IMR-90 (cell line): ENCODE data around the gene UPF1. TPM values are rescaled to one million over a fixed set of nuclear protein-coding genes. Genes with fewer than 3 reads are reported as not detected.

Experiments used
- ATAC-seq: fragments of 200-7000 bp; cut with Tn5 transposase; 2 replicates; pipeline ENCODE4 v1.9.1; 2020; ENCODE audit warnings: low read depth, mild to moderate bottlenecking, moderate library complexity
- Bru-seq: library from RNA; stranded (reverse); fragments of 400-500 nt; gene quantifications from one replicate; lab custom pipeline; 2021; lab: Mats Ljungman, UMichigan
- BruChase-seq, 2 experiments: library from RNA; stranded (reverse); fragments of 400-500 nt; gene quantifications; one replicate each; lab custom pipeline; 2021; lab: Mats Ljungman, UMichigan
- BruUV-seq: library from RNA; stranded (reverse); fragments of 400-500 nt; replicated peaks from 2 replicates; lab custom pipeline; 2021; lab: Mats Ljungman, UMichigan
- CTCF ChIA-PET: fragments of 300-600 bp; formaldehyde crosslinking; extraction: SDS; loops from one replicate; lab custom pipeline; 2021; ENCODE audit warnings: antibody characterized with exemption; lab: Yijun Ruan, JAX
- POLR2A ChIA-PET: fragments of 300-600 bp; sonication (Branson Sonifier 250); formaldehyde crosslinking; loops from one replicate; lab custom pipeline; 2022; ENCODE audit warnings: antibody characterized with exemption; ENCODE audit not compliant: unreplicated experiment; lab: Charles Lee
- DNase-seq: peaks from one replicate; pipeline ENCODE4 v3.0.0; 2013
- H2AFZ ChIP-seq: replicated peaks from 2 replicates; pipeline ENCODE3; 2013; ENCODE audit warnings: low read length, mild to moderate bottlenecking; ENCODE audit not compliant: poor library complexity
- H2AK5ac ChIP-seq: 2 replicates; pipeline ENCODE4 v1.6.1; 2013; ENCODE audit warnings: low read depth, low read length, inconsistent platforms
- H2AK9ac ChIP-seq: replicated peaks from 2 replicates; pipeline ENCODE3; 2013; ENCODE audit warnings: mild to moderate bottlenecking, low read depth, low read length, moderate library complexity; ENCODE audit not compliant: poor library complexity
- H2BK120ac ChIP-seq: 2 replicates; pipeline ENCODE4 v1.6.1; 2013; ENCODE audit warnings: low read depth, low read length, inconsistent platforms
- H2BK15ac ChIP-seq: 3 replicates; pipeline ENCODE4 v1.6.1; 2013; ENCODE audit warnings: low read depth, low read length, inconsistent platforms
- H2BK20ac ChIP-seq: 2 replicates; pipeline ENCODE4 v1.6.1; 2013; ENCODE audit warnings: low read depth, mild to moderate bottlenecking, inconsistent platforms, low read length, moderate library complexity
- H2BK5ac ChIP-seq: 2 replicates; pipeline ENCODE4 v1.6.1; 2013; ENCODE audit warnings: mild to moderate bottlenecking, low read depth, low read length, inconsistent platforms; ENCODE audit not compliant: poor library complexity, severe bottlenecking
- H3K14ac ChIP-seq: replicated peaks from 2 replicates; pipeline ENCODE4 v1.6.1; 2013; ENCODE audit warnings: low read depth, low read length, inconsistent platforms
- H3K18ac ChIP-seq: 2 replicates; pipeline ENCODE4 v1.6.1; 2013; ENCODE audit warnings: low read depth, low read length, control low read depth
- H3K23ac ChIP-seq: 2 replicates; pipeline ENCODE4 v1.6.1; 2013; ENCODE audit warnings: low read depth, low read length, inconsistent platforms
- H3K27ac ChIP-seq: 2 replicates; pipeline ENCODE4 v1.5.1; 2013; ENCODE audit warnings: mild to moderate bottlenecking, control low read depth, low read length; ENCODE audit not compliant: insufficient read depth
- H3K27me3 ChIP-seq: 2 replicates; pipeline ENCODE4 v1.6.1; 2013; ENCODE audit warnings: low read length; ENCODE audit not compliant: control insufficient read depth, insufficient read depth
- H3K36me3 ChIP-seq: 2 replicates; pipeline ENCODE4 v1.6.1; 2013; ENCODE audit warnings: low read length, mixed read lengths; ENCODE audit not compliant: control insufficient read depth, insufficient read depth
- H3K4ac ChIP-seq: 2 replicates; pipeline ENCODE4 v1.6.1; 2013; ENCODE audit warnings: low read depth, low read length, inconsistent platforms
- H3K4me1 ChIP-seq: 2 replicates; pipeline ENCODE4 v1.6.1; 2013; ENCODE audit warnings: low read length, mixed read lengths; ENCODE audit not compliant: control insufficient read depth, insufficient read depth
- H3K4me2 ChIP-seq: 2 replicates; pipeline ENCODE4 v1.6.1; 2013; ENCODE audit warnings: low read depth, mild to moderate bottlenecking, control low read depth, low read length, moderate library complexity
- H3K4me3 ChIP-seq: 2 replicates; pipeline ENCODE4 v1.5.1; 2013; ENCODE audit warnings: low read depth, mild to moderate bottlenecking, control low read depth, low read length, moderate library complexity; ENCODE audit not compliant: insufficient read depth
- H3K56ac ChIP-seq: 2 replicates; pipeline ENCODE4 v1.6.1; 2013; ENCODE audit warnings: low read length, inconsistent platforms; ENCODE audit not compliant: insufficient read depth; ENCODE audit errors: extremely low read depth
- H3K79me1 ChIP-seq, 2 experiments: 2 replicates each; pipeline ENCODE4 v1.6.1; 2013; ENCODE audit warnings: low read length in 2 of 2, inconsistent platforms in 1 of 2, low read depth in 1 of 2
- H3K9ac ChIP-seq: 2 replicates; pipeline ENCODE4 v1.6.1; 2013; ENCODE audit warnings: low read depth, low read length, control low read depth
- H3K9me1 ChIP-seq: 2 replicates; pipeline ENCODE4 v1.6.1; 2013; ENCODE audit warnings: low read length, inconsistent platforms; ENCODE audit not compliant: insufficient read depth
- H3K9me3 ChIP-seq: 2 replicates; pipeline ENCODE4 v1.6.1; 2013; ENCODE audit warnings: low read length; ENCODE audit not compliant: control insufficient read depth, insufficient read depth
- H4K20me1 ChIP-seq: 2 replicates; pipeline ENCODE4 v1.6.1; 2013; ENCODE audit warnings: low read length, inconsistent platforms; ENCODE audit not compliant: insufficient read depth
- H4K5ac ChIP-seq: 2 replicates; pipeline ENCODE4 v1.6.1; 2013; ENCODE audit warnings: mild to moderate bottlenecking, low read depth, low read length, control low read depth
- H4K8ac ChIP-seq, 2 experiments: 2 replicates each; pipeline ENCODE4 v1.6.1; 2013; ENCODE audit warnings: low read depth in 2 of 2, low read length in 2 of 2, control low read depth in 1 of 2, inconsistent platforms in 1 of 2
- H4K91ac ChIP-seq: 2 replicates; pipeline ENCODE4 v1.6.1; 2013; ENCODE audit warnings: low read depth, low read length, inconsistent platforms; ENCODE audit not compliant: insufficient read depth
- POLR2A ChIP-seq: IDR thresholded peaks from 2 replicates; pipeline ENCODE4 v1.6.1; 2012; ENCODE audit warnings: mild to moderate bottlenecking, low read depth, low read length
- WGBS, 2 experiments: methylation state at CpG; one replicate each; pipeline versions ENCODE4 v1.1.5 to v1.1.7; 2013; ENCODE audit warnings: missing lambda C conversion rate in 2 of 2; ENCODE audit not compliant: insufficient read length in 1 of 2; ENCODE audit errors: extremely low coverage in 2 of 2; 5-methylcytosine and 5-hydroxymethylcytosine counted together
- dilution Hi-C: fragments of 300-500 bp; cut with HindIII; formaldehyde crosslinking; loops from one replicate; pipeline ENCODE4 v1.14.3; 2018; ENCODE audit warnings: low sequenced_read_pairs; ENCODE audit not compliant: unreplicated experiment
- in situ Hi-C: fragments of 300-500 bp; cut with MboI; formaldehyde crosslinking; loops from 3 replicates; pipeline ENCODE4 v1.14.3; 2019; ENCODE audit warnings: low sequenced_read_pairs, inconsistent platforms, mixed read lengths
- intact Hi-C: fragments of 100-400 bp; cut with micrococcal nuclease; formaldehyde crosslinking; loops from 2 replicates; pipeline ENCODE4 v1.10.0; 2022
- long read RNA-seq: library from polyadenylated mRNA; unstranded; transcript quantifications from one replicate; pipeline ENCODE4 v2.0.0, GENCODE V29; 2021; ENCODE audit not compliant: unreplicated experiment
- polyA plus RNA-seq, 3 experiments: library from polyadenylated mRNA; depleted of rRNA; stranded (reverse); fragments of >200 nt; gene quantifications; 2 replicates each; pipeline ENCODE4 v1.2.3, GENCODE V29; 2012; ENCODE audit warnings: low replicate concordance in 1 of 3
- total RNA-seq: library from RNA; depleted of rRNA; stranded (reverse); fragments of >200 nt; gene quantifications from 2 replicates; pipeline ENCODE4 v1.2.3, GENCODE V29; 2012; rRNA removed
- TF ChIP-seq, protein P1 (sequence below): fragments of 150-350 bp; IDR thresholded peaks from 2 replicates; pipeline ENCODE4 v1.6.1; 2016; ENCODE audit warnings: low read depth, mild to moderate bottlenecking, low read length, moderate library complexity, borderline replicate concordance
- TF ChIP-seq, protein P2 (sequence below): conservative IDR thresholded peaks from 2 replicates; pipeline ENCODE4 v1.5.1; 2012; ENCODE audit warnings: mild to moderate bottlenecking, low read depth, low read length, improper control_type of control experiment

Gene UPF1
- total RNA-seq (31.2 and 31.4 TPM in 2 replicates), polyA plus RNA-seq (2012; rRNA removed) (39.2 and 50.3 TPM in 2 replicates), Bru-seq, nascent RNA (percentile 79 among the genes with signal in this experiment), BruChase-seq, experiment 1, labeled RNA remaining after a 6-hour chase (percentile 87 among the genes with signal in this experiment), BruChase-seq, experiment 2, labeled RNA remaining after a 2-hour chase (percentile 85 among the genes with signal in this experiment)
- 19.9 and 28.2 TPM in 2 replicates for polyA plus RNA-seq (2012; cell fraction: cytosol; rRNA removed)
- polyA plus RNA-seq (2012; cell fraction: nucleus; rRNA removed; ENCODE audit: low replicate concordance), result 76.6 and 116 TPM in 2 replicates
- long read RNA-seq, full-length matches to known transcripts, result 39 of 87 reads
- long read RNA-seq, partial matches to known transcripts, result 36 of 87 reads
- long read RNA-seq, other reads (novel, unspliced or antisense), result 12 of 87 reads

DNA sequence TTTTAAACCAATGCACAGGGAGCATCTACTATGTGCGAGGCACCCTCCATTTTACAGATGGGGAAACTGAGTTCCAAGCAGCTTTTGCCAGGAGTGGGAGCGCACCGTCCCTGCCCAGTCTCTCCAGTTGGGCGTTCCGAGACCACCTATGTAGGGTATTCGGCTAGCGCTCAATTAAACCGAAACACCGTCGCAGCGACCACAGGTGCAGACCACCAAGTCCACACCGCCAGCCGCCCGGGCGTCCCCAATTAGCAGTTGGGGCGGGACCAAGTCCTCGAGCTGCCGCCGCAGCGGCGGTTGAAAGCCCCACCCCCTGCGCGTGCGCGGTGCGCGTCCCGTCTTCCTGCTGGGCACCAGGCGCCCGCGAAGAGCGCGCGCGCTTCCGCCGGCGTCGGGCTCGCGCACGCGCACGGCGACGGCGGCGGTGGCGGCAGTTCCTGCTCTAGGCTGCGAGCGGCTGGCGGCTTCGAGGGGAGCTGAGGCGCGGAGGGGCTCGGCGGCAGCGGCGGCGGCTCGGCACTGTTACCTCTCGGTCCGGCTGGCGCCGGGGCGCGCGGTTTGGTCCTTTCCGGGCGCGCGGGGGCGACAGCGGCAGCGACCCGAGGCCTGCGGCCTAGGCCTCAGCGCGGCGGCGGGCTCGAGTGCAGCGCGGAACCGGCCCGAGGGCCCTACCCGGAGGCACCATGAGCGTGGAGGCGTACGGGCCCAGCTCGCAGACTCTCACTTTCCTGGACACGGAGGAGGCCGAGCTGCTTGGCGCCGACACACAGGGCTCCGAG lies at the start of gene UPF1:
Gene UPF1 (plus strand): TSS at position 436 of the 782 bp plus-strand sequence. CDS start 251 bp downstream, at position 687.
- H2AK5ac ChIP-seq, result peak within 1 kb of the TSS; percentile 92; the same call in 1 of the 2 replicates
- TF ChIP-seq POLR2A, result peak; percentile 83
- TF ChIP-seq, protein P1, sequence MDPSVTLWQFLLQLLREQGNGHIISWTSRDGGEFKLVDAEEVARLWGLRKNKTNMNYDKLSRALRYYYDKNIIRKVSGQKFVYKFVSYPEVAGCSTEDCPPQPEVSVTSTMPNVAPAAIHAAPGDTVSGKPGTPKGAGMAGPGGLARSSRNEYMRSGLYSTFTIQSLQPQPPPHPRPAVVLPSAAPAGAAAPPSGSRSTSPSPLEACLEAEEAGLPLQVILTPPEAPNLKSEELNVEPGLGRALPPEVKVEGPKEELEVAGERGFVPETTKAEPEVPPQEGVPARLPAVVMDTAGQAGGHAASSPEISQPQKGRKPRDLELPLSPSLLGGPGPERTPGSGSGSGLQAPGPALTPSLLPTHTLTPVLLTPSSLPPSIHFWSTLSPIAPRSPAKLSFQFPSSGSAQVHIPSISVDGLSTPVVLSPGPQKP, result no peak
- TF ChIP-seq, protein P2, sequence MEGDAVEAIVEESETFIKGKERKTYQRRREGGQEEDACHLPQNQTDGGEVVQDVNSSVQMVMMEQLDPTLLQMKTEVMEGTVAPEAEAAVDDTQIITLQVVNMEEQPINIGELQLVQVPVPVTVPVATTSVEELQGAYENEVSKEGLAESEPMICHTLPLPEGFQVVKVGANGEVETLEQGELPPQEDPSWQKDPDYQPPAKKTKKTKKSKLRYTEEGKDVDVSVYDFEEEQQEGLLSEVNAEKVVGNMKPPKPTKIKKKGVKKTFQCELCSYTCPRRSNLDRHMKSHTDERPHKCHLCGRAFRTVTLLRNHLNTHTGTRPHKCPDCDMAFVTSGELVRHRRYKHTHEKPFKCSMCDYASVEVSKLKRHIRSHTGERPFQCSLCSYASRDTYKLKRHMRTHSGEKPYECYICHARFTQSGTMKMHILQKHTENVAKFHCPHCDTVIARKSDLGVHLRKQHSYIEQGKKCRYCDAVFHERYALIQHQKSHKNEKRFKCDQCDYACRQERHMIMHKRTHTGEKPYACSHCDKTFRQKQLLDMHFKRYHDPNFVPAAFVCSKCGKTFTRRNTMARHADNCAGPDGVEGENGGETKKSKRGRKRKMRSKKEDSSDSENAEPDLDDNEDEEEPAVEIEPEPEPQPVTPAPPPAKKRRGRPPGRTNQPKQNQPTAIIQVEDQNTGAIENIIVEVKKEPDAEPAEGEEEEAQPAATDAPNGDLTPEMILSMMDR, result 0 out of 2 replicates have a peak, but pooled peaks have one; percentile 9
- H4K91ac ChIP-seq, result peak within 1 kb of the TSS; percentile 46
- H3K9ac ChIP-seq, result peak within 1 kb of the TSS; percentile 97
- peak within 1 kb of the TSS; percentile 80; the same call in 1 of the 2 replicates for H3K4ac ChIP-seq
- peak; percentile 87 for ATAC-seq
- peak within 1 kb of the TSS; percentile 45; the same call in 1 of the 2 replicates for H4K5ac ChIP-seq
- peak within 1 kb of the TSS; percentile 80 for H3K4me3 ChIP-seq
- peaks cover 0 to 42% of the 10 kb centered on the region in 2 experiments; a peak in 2 of 4 replicates for H3K79me1 ChIP-seq
- dilution Hi-C loops (no loop called here), intact Hi-C loops (loop anchor here (5.0 kb wide), 1 partner anchor 244 kb away; the partner anchor contains the start of gene REX1BD), in situ Hi-C loops (no loop called here)
- WGBS, 2 experiments, result 1% methylated on average over 53 of the region's 96 CpGs; no CpG with 5 or more reads in 1 of the 2 experiments
- H4K8ac ChIP-seq, result peak within 1 kb of the TSS; percentile 96 to 98
- H3K18ac ChIP-seq, result no peak within 1 kb of the TSS
- peak within 1 kb of the TSS; percentile 53; the same call in 1 of the 2 replicates for H3K23ac ChIP-seq
- peaks cover 5% of the 10 kb centered on the region for H3K9me3 ChIP-seq
- peak within 1 kb of the TSS; percentile 35; the same call in 1 of the 2 replicates for H2BK120ac ChIP-seq
- peak within 1 kb of the TSS; percentile 81 for H3K27ac ChIP-seq
- peaks cover 7% of the 10 kb centered on the region for H3K36me3 ChIP-seq
- H4K20me1 ChIP-seq, result peaks cover 48% of the 10 kb centered on the region
- H3K4me1 ChIP-seq, result peaks cover 10% of the 10 kb centered on the region
- H3K14ac ChIP-seq, result peak within 1 kb of the TSS; percentile 94
- peak within 1 kb of the TSS; percentile 96 for H3K4me2 ChIP-seq
- peaks cover 13% of the 10 kb centered on the region for H3K9me1 ChIP-seq
- no peaks in the 10 kb centered on the region for H3K27me3 ChIP-seq
- BruUV-seq, result no TSS peak
- H2BK5ac ChIP-seq, result peak within 1 kb of the TSS; percentile 71
- peak within 1 kb of the TSS; percentile 98 for H2AK9ac ChIP-seq
- peak within 1 kb of the TSS; percentile 99 for H2AFZ ChIP-seq
- CTCF ChIA-PET, result interaction anchor here (0.6 to 0.9 kb wide), 2 partner anchors 43 to 44 kb away, joined by 3 read pairs; no protein-coding TSS in a partner anchor
- POLR2A ChIA-PET, result no interaction called here
- H2BK15ac ChIP-seq, result no peak within 1 kb of the TSS
- H3K56ac ChIP-seq, result peak within 1 kb of the TSS; percentile 39
- H2BK20ac ChIP-seq, result no peak within 1 kb of the TSS
- peak; percentile 88 for DNase-seq
